SIG-M5 (cell line): ENCODE data around the gene CRKL.

Source experiments
- DNase-seq: peaks from one replicate; lab custom pipeline; 2025; lab: John Stamatoyannopoulos, UW

Gene CRKL

GRCh38 chr22:20997536-20998257 is 80.5 kb downstream of the CRKL start:
- DNase-seq, result no peak

DNA sequence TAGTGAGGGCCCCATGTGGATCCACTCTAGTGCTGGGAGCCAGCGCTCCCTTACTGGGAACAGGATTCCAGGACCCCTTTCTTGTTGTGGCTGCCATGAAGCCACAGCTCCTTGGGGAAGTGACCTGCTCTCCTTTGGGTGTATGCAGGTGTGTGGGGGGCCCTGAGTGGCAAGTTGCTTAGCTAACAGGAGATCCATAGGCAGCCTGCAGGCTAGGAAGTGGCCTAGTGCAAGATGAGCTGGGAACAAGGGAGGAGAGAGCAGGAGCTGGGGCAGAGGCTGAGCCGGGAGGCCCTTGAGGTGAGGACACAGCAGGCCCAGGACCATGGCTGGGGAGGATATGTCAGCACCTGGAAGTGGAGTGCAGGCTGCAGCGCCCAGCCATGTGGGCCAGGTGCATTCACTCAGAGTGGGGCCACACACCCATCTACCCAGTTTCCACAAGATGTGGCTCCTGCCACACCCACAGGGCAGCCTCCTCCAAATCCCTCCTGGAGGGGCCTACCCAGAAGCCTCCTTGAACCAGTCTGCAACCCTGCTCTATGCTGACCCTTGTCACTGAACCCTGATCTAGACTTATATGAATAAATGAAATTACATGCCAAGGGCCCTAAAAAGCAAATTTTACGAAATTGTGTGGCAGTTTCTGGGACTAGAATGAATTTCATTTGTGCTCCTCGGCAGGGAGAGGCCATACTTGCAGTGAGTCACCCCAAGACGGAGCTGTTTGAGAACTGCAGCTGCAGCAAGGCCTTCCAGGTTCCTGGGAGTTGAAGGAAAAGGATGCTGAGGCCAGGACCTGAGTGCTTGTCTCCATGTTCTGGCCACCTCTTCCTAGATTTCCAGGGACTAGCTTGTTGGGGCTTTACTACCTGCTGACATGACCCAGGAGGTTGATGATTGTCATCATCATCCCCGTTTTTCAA is 81.5 kb downstream of the CRKL start:
- no peak for DNase-seq

- DNase-seq, result no peak
Measured at GRCh38 chr22:20999350-21000206, 82.4 kb downstream of the CRKL start.

DNA sequence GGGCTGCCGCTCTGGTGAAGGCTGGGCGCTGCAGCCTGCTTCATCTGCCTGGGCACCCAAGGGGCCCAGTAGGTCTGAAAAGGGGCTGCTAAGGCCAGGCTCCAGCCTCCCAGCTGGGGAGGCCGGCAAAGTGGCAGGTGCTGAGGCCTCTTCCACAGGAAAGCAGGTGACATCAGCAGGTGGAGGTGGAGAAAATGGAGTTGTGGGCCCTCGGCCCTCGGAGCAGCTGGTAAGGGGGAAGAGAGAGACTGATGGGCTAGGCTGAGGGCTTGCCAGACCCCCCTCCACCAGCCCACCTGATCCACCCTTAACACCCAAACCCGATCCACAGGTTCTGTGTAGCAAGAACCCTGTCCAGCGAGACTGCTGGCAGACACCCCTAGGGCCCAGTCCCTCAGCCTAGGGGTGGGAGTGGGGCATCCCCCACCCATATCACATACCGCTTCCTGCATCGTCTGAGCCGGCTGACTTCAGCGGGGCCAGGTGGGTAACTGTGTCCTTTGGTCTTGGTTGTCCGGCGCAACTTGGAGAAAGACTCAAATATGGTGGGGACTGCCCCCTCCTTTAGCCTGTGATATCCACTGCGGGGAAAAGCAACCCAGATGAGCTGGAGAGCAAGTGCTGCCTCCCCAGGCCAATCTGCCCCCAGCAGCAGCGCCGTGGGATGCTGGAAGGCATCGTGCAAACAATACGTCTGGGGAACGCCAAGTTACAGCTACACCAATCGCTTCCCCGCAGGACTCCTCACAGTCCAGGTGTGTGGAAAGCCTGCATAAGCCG is 83.2 kb downstream of the CRKL start:
- DNase-seq, result no peak

GRCh38 chr22:21000987-21001600 is 83.9 kb downstream of the CRKL start:
- no peak for DNase-seq

DNA sequence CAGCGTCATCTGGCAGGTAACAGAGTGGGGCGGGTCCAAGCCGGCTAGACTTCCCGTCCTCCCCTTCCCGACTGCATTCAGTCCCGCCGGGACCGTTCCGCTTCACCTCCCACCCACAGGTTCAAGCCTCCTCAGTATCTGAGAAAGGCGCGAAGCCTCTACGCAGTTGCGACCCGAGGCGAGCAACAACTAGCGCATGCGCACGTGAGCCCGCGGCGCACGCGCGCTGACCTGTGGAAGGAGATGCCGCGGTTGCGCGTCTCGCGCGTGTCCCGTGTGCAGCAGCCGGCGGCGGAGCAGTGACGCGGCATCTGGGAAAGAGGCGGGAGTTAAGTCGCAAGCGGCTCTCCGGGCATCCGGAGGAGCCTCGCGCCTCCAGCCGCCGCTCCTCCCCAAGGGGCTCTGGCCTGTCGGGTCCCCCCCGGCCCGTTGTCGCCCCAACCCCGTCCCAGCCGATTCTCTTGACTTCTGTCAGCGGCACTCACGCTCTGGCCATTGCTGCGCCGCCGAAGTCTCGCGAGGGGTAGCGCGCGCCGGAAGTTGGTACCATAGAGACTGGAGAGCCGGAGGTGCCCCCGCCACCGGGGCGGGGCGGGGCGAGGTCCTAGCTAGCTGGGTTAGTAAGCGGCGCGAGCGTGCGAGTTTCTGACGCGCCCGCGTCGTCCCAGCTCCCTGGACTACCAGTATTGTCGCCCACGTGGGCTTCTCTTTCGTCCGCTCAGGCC is 84.6 kb downstream of the CRKL start, which contains the start of gene THAP7:
THAP7 (minus strand) TSS at position 518 of the 725 bp plus-strand sequence; CDS start at position 311, 207 bp downstream.
- peak; percentile 41 for DNase-seq
